Fibroblast of lung (primary cell): Measurements from ENCODE around the gene GTF2F2. TPM values are rescaled to one million over a fixed set of nuclear protein-coding genes. Genes with fewer than 3 reads are reported as not detected.

Source experiments
- DNase-seq, 2 donors: peaks; one replicate each; pipeline versions ENCODE4 v3.0.0 to v3.0.0-alpha.2; 2010; ENCODE audit warnings: low read depth in 2 of 2
- H2AFZ ChIP-seq: 2 replicates; pipeline ENCODE4 v1.5.1; 2012; ENCODE audit warnings: low read length, control low read depth, inconsistent platforms
- H3K27ac ChIP-seq: 2 replicates; pipeline ENCODE4 v1.5.1; 2011; ENCODE audit warnings: low read length, control low read depth; ENCODE audit not compliant: insufficient read depth
- H3K27me3 ChIP-seq: 2 replicates; pipeline ENCODE4 v1.5.1; 2011; ENCODE audit warnings: mild to moderate bottlenecking, low read length; ENCODE audit not compliant: control insufficient read depth, insufficient read depth
- H3K36me3 ChIP-seq: 2 replicates; pipeline ENCODE4 v1.5.1; 2011; ENCODE audit warnings: low read length; ENCODE audit not compliant: control insufficient read depth, insufficient read depth
- H3K4me1 ChIP-seq: 2 replicates; pipeline ENCODE4 v1.5.1; 2011; ENCODE audit warnings: low read length; ENCODE audit not compliant: control insufficient read depth, insufficient read depth; ENCODE audit errors: extremely low read depth
- H3K4me2 ChIP-seq: 2 replicates; pipeline ENCODE4 v1.5.1; 2011; ENCODE audit warnings: low read length, control low read depth; ENCODE audit not compliant: insufficient read depth; ENCODE audit errors: extremely low read depth
- H3K4me3 ChIP-seq, 4 experiments: fragments of 200-600 bp in 1 of 4; sonication (generic) in 1 of 4; replicated peaks in 1 of 4; 2 replicates each; pipeline ENCODE4 v1.5.1; 2011 to 2016; ENCODE audit warnings: low read length in 4 of 4, low read depth in 3 of 4, mild to moderate bottlenecking in 3 of 4, control low read depth in 2 of 4, inconsistent platforms in 1 of 4, mixed read lengths in 1 of 4; ENCODE audit not compliant: insufficient read depth in 1 of 4; ENCODE audit errors: control extremely low read depth in 1 of 4
- H3K79me2 ChIP-seq: 2 replicates; pipeline ENCODE4 v1.5.1; 2012; ENCODE audit warnings: mild to moderate bottlenecking, low read length, inconsistent platforms; ENCODE audit not compliant: control insufficient read depth, insufficient read depth
- H3K9ac ChIP-seq: 2 replicates; pipeline ENCODE4 v1.5.1; 2011; ENCODE audit warnings: mild to moderate bottlenecking, low read length, control low read depth; ENCODE audit not compliant: insufficient read depth
- H3K9me3 ChIP-seq: 2 replicates; pipeline ENCODE4 v1.5.1; 2012; ENCODE audit warnings: low read depth, low read length; ENCODE audit not compliant: control insufficient read depth, insufficient read depth
- H4K20me1 ChIP-seq: 2 replicates; pipeline ENCODE4 v1.5.1; 2011; ENCODE audit warnings: low read length; ENCODE audit not compliant: control insufficient read depth, insufficient read depth; ENCODE audit errors: extremely low read depth
- CTCF ChIP-seq, 2 donors: IDR thresholded peaks in 1 of 2; conservative IDR thresholded peaks in 1 of 2; 1 replicate in 1 of 2; 2 replicates in 1 of 2; pipeline ENCODE4 v1.5.1; 2011 to 2012; ENCODE audit warnings: low read length in 2 of 2, control low read depth in 1 of 2, inconsistent platforms in 1 of 2, low read depth in 1 of 2, mild to moderate bottlenecking in 1 of 2
- EZH2 ChIP-seq: IDR thresholded peaks from 2 replicates; pipeline ENCODE4 v1.5.1; 2012; ENCODE audit warnings: low read length, control low read depth, mild to moderate bottlenecking; ENCODE audit errors: missing control alignments
- polyA plus RNA-seq, 2 donors: library from polyadenylated mRNA; depleted of rRNA in 1 of 2; stranded (reverse) in 1 of 2; unstranded in 1 of 2; fragments of >200 nt; gene quantifications; 2 replicates each; pipeline ENCODE4 v1.2.1, GENCODE V29; 2011 to 2012; ENCODE audit warnings: missing spikeins in 1 of 2
- total RNA-seq: library from RNA; depleted of rRNA; stranded (reverse); fragments of >200 nt; gene quantifications from 2 replicates; pipeline ENCODE4 v1.2.1, GENCODE V29; 2014

GTF2F2 gene
- total and polyA plus RNA-seq, 2 donors (not counting 1 experiment from before 2014, with no cell fraction given) = 23.4 to 31.7 TPM

GRCh38 chr13:45119469-45119990 lies 780 bp upstream of the GTF2F2 start:
- Histone ChIP-seq H3K27ac (peak overlapping the region; percentile 79), H3K9me3 (no peaks in the 10 kb centered on the region), H3K27me3 (no peaks in the 10 kb centered on the region), H3K4me1 (peaks cover 3% of the 10 kb centered on the region), H3K4me3 (peak overlapping the region; percentile 65 to 100 (median 80)), H4K20me1 (no peaks in the 10 kb centered on the region), H2AFZ (peak overlapping the region; percentile 98), H3K4me2 (peak overlapping the region; percentile 96), H3K79me2 (peaks cover 37% of the 10 kb centered on the region), H3K36me3 (no peaks in the 10 kb centered on the region), H3K9ac (peak overlapping the region; percentile 89)
- peak; percentile 72 to 79 for DNase-seq
- TF ChIP-seq EZH2 (no peak), CTCF (conservative IDR thresholded peaks at IDR 0.05 in 1 of 2, IDR thresholded peaks at IDR 0.05 in 1 of 2; ENCODE audit: low read depth in 1 of 2, low read length in 2 of 2) (no peak)

- peak overlapping the region; percentile 94 for H3K4me2 ChIP-seq
- peak overlapping the region; percentile 44 for H2AFZ ChIP-seq
- peak overlapping the region; percentile 65 to 100 (median 80) for H3K4me3 ChIP-seq
- H3K36me3 ChIP-seq = no peaks in the 10 kb centered on the region
- peak overlapping the region; percentile 79 for H3K27ac ChIP-seq
- peak in 1 of 2 donors; percentile 4 for TF ChIP-seq CTCF (conservative IDR thresholded peaks at IDR 0.05 in 1 of 2, IDR thresholded peaks at IDR 0.05 in 1 of 2; ENCODE audit: low read depth in 1 of 2, low read length in 2 of 2)
- no peak for TF ChIP-seq EZH2
- H3K4me1 ChIP-seq = peaks cover 3% of the 10 kb centered on the region
- peak; percentile 33 to 43 for DNase-seq
- no peaks in the 10 kb centered on the region for H3K9me3 ChIP-seq
- peaks cover 48% of the 10 kb centered on the region for H3K79me2 ChIP-seq
- no peaks in the 10 kb centered on the region for H3K27me3 ChIP-seq
- no peaks in the 10 kb centered on the region for H4K20me1 ChIP-seq
- H3K9ac ChIP-seq = peak overlapping the region; percentile 89
Observed at GRCh38 chr13:45120967-45121831, 889 bp downstream of the GTF2F2 start.

GRCh38 chr13:45122941-45123340 lies 2.6 kb downstream of the GTF2F2 start:
- H3K4me2 ChIP-seq = no peak overlapping the region
- no peak overlapping the region for H2AFZ ChIP-seq
- H3K9ac ChIP-seq = no peak overlapping the region
- H3K4me1 ChIP-seq = peaks cover 3% of the 10 kb centered on the region
- H3K9me3 ChIP-seq = no peaks in the 10 kb centered on the region
- TF ChIP-seq EZH2 (no peak), CTCF (conservative IDR thresholded peaks at IDR 0.05 in 1 of 2, IDR thresholded peaks at IDR 0.05 in 1 of 2; ENCODE audit: low read depth in 1 of 2, low read length in 2 of 2) (no peak)
- peaks cover 54% of the 10 kb centered on the region for H3K79me2 ChIP-seq
- H4K20me1 ChIP-seq = no peaks in the 10 kb centered on the region
- no peaks in the 10 kb centered on the region for H3K27me3 ChIP-seq
- no peak overlapping the region for H3K4me3 ChIP-seq
- no peak overlapping the region for H3K27ac ChIP-seq
- no peak for DNase-seq
- H3K36me3 ChIP-seq = no peaks in the 10 kb centered on the region
